IgD-negative memory B cell (primary cell): ENCODE measurements around the gene IP6K3. TPM values are rescaled to one million over a fixed set of nuclear protein-coding genes. Genes with fewer than 3 reads are reported as not detected.

Experiments used
- H3K27ac Mint-ChIP-seq, 3 donors: one replicate each; pipeline ENCODE4 v1.8.0; 2020 to 2022; ENCODE audit warnings: mild to moderate bottlenecking in 3 of 3, mixed read lengths in 3 of 3, moderate library complexity in 1 of 3
- H3K27me3 Mint-ChIP-seq: one replicate; pipeline ENCODE4 v1.8.0; 2021; ENCODE audit warnings: mixed read lengths
- H3K36me3 Mint-ChIP-seq: one replicate; pipeline ENCODE4 v1.8.0; 2020; ENCODE audit warnings: mild to moderate bottlenecking, mixed read lengths
- H3K4me1 Mint-ChIP-seq, 3 donors: one replicate each; pipeline ENCODE4 v1.8.0; 2020 to 2022; ENCODE audit warnings: mixed read lengths in 3 of 3, mild to moderate bottlenecking in 1 of 3
- H3K4me3 Mint-ChIP-seq, 4 donors: one replicate each; pipeline ENCODE4 v1.8.0; 2020 to 2022; ENCODE audit warnings: mild to moderate bottlenecking in 4 of 4, mixed read lengths in 4 of 4, moderate library complexity in 3 of 4
- H3K9me3 Mint-ChIP-seq, 3 donors: one replicate each; pipeline ENCODE4 v1.8.0; 2020 to 2021; ENCODE audit warnings: mixed read lengths in 3 of 3, mild to moderate bottlenecking in 1 of 3
- polyA plus RNA-seq: library from polyadenylated mRNA; unstranded; fragments of 300-500 nt; fragmentation: Illumina TruSeq; gene quantifications from one replicate; pipeline ENCODE4 v1.2.3, GENCODE V29; 2021

IP6K3 gene
- polyA plus RNA-seq, 1 donor from 2014 or later, result not detected

DNA sequence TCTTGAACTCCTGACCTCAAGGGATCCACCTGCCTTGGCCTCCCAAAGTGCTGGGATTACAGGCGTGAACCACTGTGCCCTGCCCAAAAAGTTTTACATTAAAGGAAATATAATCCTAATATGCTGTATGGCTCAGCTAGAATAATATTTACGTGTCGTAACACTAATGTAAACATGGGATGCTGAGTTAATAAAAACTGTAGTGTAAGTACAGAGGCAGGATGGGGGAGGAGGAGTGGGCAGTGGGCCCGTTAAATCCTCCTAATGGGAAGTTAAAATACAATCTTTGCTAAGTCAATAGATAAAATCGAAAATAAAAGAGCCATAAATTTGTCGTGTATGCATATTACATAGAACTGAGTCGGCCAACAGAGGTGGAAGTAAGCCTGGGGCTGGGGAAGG is 12.1 kb upstream of the IP6K3 start:
- H3K9me3 Mint-ChIP-seq, result no peaks in the 10 kb centered on the region
- H3K36me3 Mint-ChIP-seq, result no peaks in the 10 kb centered on the region
- peak overlapping the region in 1 of 4 donors; percentile 51 for H3K4me3 Mint-ChIP-seq
- H3K27ac Mint-ChIP-seq, result no peak overlapping the region
- H3K27me3 Mint-ChIP-seq, result peaks cover 11% of the 10 kb centered on the region
- H3K4me1 Mint-ChIP-seq, result peaks cover 0 to 8% (median 6%) of the 10 kb centered on the region in 3 donors

GRCh38 chr6:33757906-33758305 is 11.2 kb upstream of the IP6K3 start:
- Mint-ChIP-seq H3K9me3 (no peaks in the 10 kb centered on the region), H3K4me1 (peaks cover 0 to 8% (median 6%) of the 10 kb centered on the region in 3 donors), H3K27ac (no peak overlapping the region), H3K36me3 (no peaks in the 10 kb centered on the region), H3K27me3 (peaks cover 12% of the 10 kb centered on the region), H3K4me3 (no peak overlapping the region)

DNA sequence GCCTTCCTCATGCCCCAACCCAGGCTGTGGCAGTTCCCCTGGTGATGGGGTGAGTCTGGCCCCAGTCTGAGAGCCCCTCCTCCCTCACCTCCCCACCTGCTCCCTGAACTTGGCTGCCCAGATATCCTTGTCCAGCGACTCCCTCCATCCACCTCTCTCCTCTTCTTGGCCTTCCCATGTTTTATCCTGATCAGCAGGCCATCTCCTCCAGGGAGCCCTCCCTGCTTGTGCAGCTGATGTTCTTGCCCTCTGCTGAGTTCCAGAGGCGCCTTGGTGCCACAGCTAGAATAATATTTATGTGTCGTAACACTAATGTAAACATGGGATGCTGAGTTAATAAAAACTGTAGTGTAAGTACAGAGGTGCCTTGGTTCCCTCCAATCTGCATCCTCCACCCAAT is 10.4 kb upstream of the IP6K3 start:
- no peak overlapping the region for H3K27ac Mint-ChIP-seq
- peaks cover 0 to 8% (median 5%) of the 10 kb centered on the region in 3 donors for H3K4me1 Mint-ChIP-seq
- no peaks in the 10 kb centered on the region for H3K9me3 Mint-ChIP-seq
- no peak overlapping the region for H3K4me3 Mint-ChIP-seq
- H3K36me3 Mint-ChIP-seq, result no peaks in the 10 kb centered on the region
- peaks cover 12% of the 10 kb centered on the region for H3K27me3 Mint-ChIP-seq

DNA sequence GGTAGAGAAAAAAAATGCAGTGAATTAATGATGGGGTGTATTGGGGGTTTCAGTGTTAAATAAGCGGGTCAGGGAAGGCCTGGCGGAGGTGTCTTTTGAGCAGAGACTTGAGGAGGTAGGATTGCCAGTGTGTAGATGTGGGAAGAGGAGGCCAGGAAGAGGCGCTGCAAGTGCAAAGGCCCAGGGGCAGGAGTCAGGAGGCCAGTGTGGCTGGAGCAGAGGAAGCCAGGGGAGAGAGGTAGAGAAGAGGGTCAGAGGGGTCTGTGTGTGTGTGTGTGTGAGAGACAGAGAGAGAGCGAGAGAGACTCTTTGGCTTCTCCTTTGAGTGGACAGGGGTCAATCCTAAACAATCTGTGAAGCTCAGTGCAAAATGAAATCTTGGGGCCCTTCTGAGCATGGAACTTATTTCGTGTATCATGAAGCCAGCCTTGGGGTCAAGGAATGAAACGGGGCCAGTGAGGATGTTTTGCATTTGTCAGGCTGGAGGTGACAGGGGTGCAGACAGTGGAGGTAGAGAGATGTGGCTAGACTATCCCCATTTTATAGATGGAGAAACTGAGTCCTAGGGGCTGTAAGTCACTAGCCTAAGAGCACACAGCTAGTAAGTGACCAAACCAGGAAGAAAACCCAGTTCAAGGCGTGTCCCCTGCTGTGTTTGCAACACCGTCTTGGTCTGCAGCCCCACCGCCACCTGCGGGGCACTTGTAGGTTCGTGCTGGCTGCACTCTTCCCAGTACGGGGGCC is 9.7 kb upstream of the IP6K3 start:
- peak overlapping the region in 1 of 3 donors; percentile 50 for H3K27ac Mint-ChIP-seq
- H3K36me3 Mint-ChIP-seq, result no peaks in the 10 kb centered on the region
- H3K9me3 Mint-ChIP-seq, result no peaks in the 10 kb centered on the region
- H3K4me3 Mint-ChIP-seq, result peak overlapping the region in 1 of 4 donors; percentile 52
- peaks cover 12% of the 10 kb centered on the region for H3K27me3 Mint-ChIP-seq
- peaks cover 0 to 8% (median 5%) of the 10 kb centered on the region in 3 donors for H3K4me1 Mint-ChIP-seq

GRCh38 chr6:33755070-33755869 is 8.6 kb upstream of the IP6K3 start:
- no peak overlapping the region for H3K27ac Mint-ChIP-seq
- no peaks in the 10 kb centered on the region for H3K36me3 Mint-ChIP-seq
- no peaks in the 10 kb centered on the region for H3K9me3 Mint-ChIP-seq
- H3K4me3 Mint-ChIP-seq, result peak overlapping the region in 1 of 4 donors; percentile 37
- H3K27me3 Mint-ChIP-seq, result peaks cover 6% of the 10 kb centered on the region
- H3K4me1 Mint-ChIP-seq, result peaks cover 0 to 8% (median 5%) of the 10 kb centered on the region in 3 donors

GRCh38 chr6:33754222-33754621 is 7.5 kb upstream of the IP6K3 start:
- no peaks in the 10 kb centered on the region for H3K36me3 Mint-ChIP-seq
- no peak overlapping the region for H3K27ac Mint-ChIP-seq
- no peak overlapping the region for H3K4me3 Mint-ChIP-seq
- H3K27me3 Mint-ChIP-seq, result peaks cover 8% of the 10 kb centered on the region
- H3K4me1 Mint-ChIP-seq, result peaks cover 0 to 8% (median 5%) of the 10 kb centered on the region in 3 donors
- no peaks in the 10 kb centered on the region for H3K9me3 Mint-ChIP-seq

GRCh38 chr6:33752646-33753015 is 5.9 kb upstream of the IP6K3 start:
- Mint-ChIP-seq H3K27ac (no peak overlapping the region), H3K36me3 (no peaks in the 10 kb centered on the region), H3K27me3 (peaks cover 9% of the 10 kb centered on the region), H3K4me1 (peaks cover 0 to 8% (median 5%) of the 10 kb centered on the region in 3 donors), H3K9me3 (no peaks in the 10 kb centered on the region), H3K4me3 (no peak overlapping the region)

- no peaks in the 10 kb centered on the region for H3K9me3 Mint-ChIP-seq
- H3K27me3 Mint-ChIP-seq, result peaks cover 11% of the 10 kb centered on the region
- no peaks in the 10 kb centered on the region for H3K36me3 Mint-ChIP-seq
- H3K4me1 Mint-ChIP-seq, result peaks cover 0 to 8% (median 4%) of the 10 kb centered on the region in 3 donors
- H3K27ac Mint-ChIP-seq, result no peak overlapping the region
- no peak overlapping the region for H3K4me3 Mint-ChIP-seq
Observed at GRCh38 chr6:33751771-33752645, 5.3 kb upstream of the IP6K3 start.

GRCh38 chr6:33750244-33750991 is 3.7 kb upstream of the IP6K3 start:
- no peaks in the 10 kb centered on the region for H3K36me3 Mint-ChIP-seq
- no peak overlapping the region for H3K27ac Mint-ChIP-seq
- H3K4me1 Mint-ChIP-seq, result peaks cover 0 to 4% (median 0%) of the 10 kb centered on the region in 3 donors
- no peak overlapping the region for H3K4me3 Mint-ChIP-seq
- H3K9me3 Mint-ChIP-seq, result no peaks in the 10 kb centered on the region
- peaks cover 11% of the 10 kb centered on the region for H3K27me3 Mint-ChIP-seq

GRCh38 chr6:33749401-33749800 is 2.7 kb upstream of the IP6K3 start:
- Mint-ChIP-seq H3K4me3 (no peak overlapping the region), H3K36me3 (no peaks in the 10 kb centered on the region), H3K27ac (no peak overlapping the region), H3K4me1 (peaks cover 0 to 2% (median under 1%) of the 10 kb centered on the region in 3 donors), H3K27me3 (peaks cover 7% of the 10 kb centered on the region), H3K9me3 (no peaks in the 10 kb centered on the region)

GRCh38 chr6:33748841-33749240 is 2.1 kb upstream of the IP6K3 start:
- Mint-ChIP-seq H3K27me3 (peaks cover 8% of the 10 kb centered on the region), H3K36me3 (no peaks in the 10 kb centered on the region), H3K4me1 (peaks cover 0 to 4% (median 3%) of the 10 kb centered on the region in 3 donors), H3K4me3 (no peak overlapping the region), H3K9me3 (no peaks in the 10 kb centered on the region), H3K27ac (no peak overlapping the region)

- Mint-ChIP-seq H3K9me3 (no peaks in the 10 kb centered on the region), H3K4me1 (peaks cover 0 to 5% (median 3%) of the 10 kb centered on the region in 3 donors)
Observed at GRCh38 chr6:33747823-33748222, 1.1 kb upstream of the IP6K3 start.

GRCh38 chr6:33746036-33746600 is 587 bp downstream of the IP6K3 start:
- Mint-ChIP-seq H3K4me1 (peaks cover 0 to 5% (median 3%) of the 10 kb centered on the region in 3 donors), H3K4me3 (no peak overlapping the region), H3K27me3 (peaks cover 16% of the 10 kb centered on the region), H3K27ac (no peak overlapping the region), H3K9me3 (no peaks in the 10 kb centered on the region), H3K36me3 (no peaks in the 10 kb centered on the region)

More at GRCh38 chr6:33747823-33748222, 1.1 kb upstream of the IP6K3 start:
- no peak overlapping the region for H3K4me3 Mint-ChIP-seq
- H3K36me3 Mint-ChIP-seq, result no peaks in the 10 kb centered on the region
- H3K27ac Mint-ChIP-seq, result no peak overlapping the region
- H3K27me3 Mint-ChIP-seq, result peaks cover 8% of the 10 kb centered on the region

- Mint-ChIP-seq H3K36me3 (no peaks in the 10 kb centered on the region), H3K4me1 (peaks cover 0 to 5% (median 3%) of the 10 kb centered on the region in 3 donors), H3K9me3 (no peaks in the 10 kb centered on the region), H3K4me3 (no peak overlapping the region), H3K27ac (no peak overlapping the region), H3K27me3 (peaks cover 16% of the 10 kb centered on the region)
Observed at GRCh38 chr6:33745548-33745947, 1.2 kb downstream of the IP6K3 start.
